Endothelial cell of umbilical vein (primary cell): ENCODE measurements around the gene SFMBT2. TPM values are rescaled to one million over a fixed set of nuclear protein-coding genes. Genes with fewer than 3 reads are reported as not detected.

Source experiments
- BruUV-seq: library from RNA; stranded (reverse); fragments of 400-500 nt; replicated peaks from 2 replicates; lab custom pipeline; 2021; lab: Mats Ljungman, UMichigan
- CTCF ChIA-PET: fragments of 300-600, 350-600 bp; sonication (Branson Sonifier 250); formaldehyde crosslinking; loops from one replicate; lab custom pipeline; 2021; ENCODE audit warnings: antibody characterized with exemption, inconsistent platforms; lab: Charles Lee
- POLR2A ChIA-PET: fragments of 300-600, 350-600 bp; sonication (Branson Sonifier 250); formaldehyde crosslinking; loops from one replicate; lab custom pipeline; 2021; ENCODE audit warnings: antibody characterized with exemption, inconsistent platforms; lab: Charles Lee
- DNase-seq: peaks from one replicate; pipeline ENCODE4 v3.0.0-alpha.2; 2011; ENCODE audit warnings: low read depth, low spot score
- FAIRE-seq: peaks from 2 replicates; lab custom pipeline; 2011; peaks lifted over from hg19 to GRCh38; lab: Jason Lieb, UNC
- H2AFZ ChIP-seq: 2 replicates; pipeline ENCODE4 v1.6.0; 2012; ENCODE audit warnings: low read depth, low read length, control low read depth, inconsistent platforms
- H3K27ac ChIP-seq: 2 replicates; pipeline ENCODE4 v1.5.1; 2011; ENCODE audit warnings: low read depth, mild to moderate bottlenecking, control low read depth, low read length, moderate library complexity; ENCODE audit not compliant: insufficient read depth
- H3K27me3 ChIP-seq, 2 experiments: 2 replicates each; pipeline versions ENCODE4 v1.6.0 to v1.6.1; 2011; ENCODE audit warnings: low read length in 2 of 2, mixed read lengths in 1 of 2; ENCODE audit not compliant: control insufficient read depth in 2 of 2, insufficient read depth in 2 of 2
- H3K36me3 ChIP-seq, 2 experiments: 2 replicates in 1 of 2; 3 replicates in 1 of 2; pipeline ENCODE4 v1.5.1; 2011; ENCODE audit warnings: low read length in 2 of 2, mild to moderate bottlenecking in 1 of 2, moderate library complexity in 1 of 2; ENCODE audit not compliant: control insufficient read depth in 2 of 2, insufficient read depth in 2 of 2; ENCODE audit errors: extremely low read depth in 1 of 2
- H3K4me1 ChIP-seq: 3 replicates; pipeline ENCODE4 v1.5.1; 2011; ENCODE audit warnings: mild to moderate bottlenecking, low read length; ENCODE audit not compliant: control insufficient read depth, insufficient read depth; ENCODE audit errors: extremely low read depth
- H3K4me2 ChIP-seq: 2 replicates; pipeline ENCODE4 v1.6.1; 2011; ENCODE audit warnings: low read length, control low read depth, mixed read lengths; ENCODE audit not compliant: insufficient read depth
- H3K4me3 ChIP-seq, 3 experiments: fragments of 200-600 bp in 1 of 3; sonication (generic), shearing (Covaris generic) in 1 of 3; replicated peaks in 1 of 3; 2 replicates each; pipeline ENCODE4 v1.5.1; 2011 to 2016; ENCODE audit warnings: control low read depth in 3 of 3, low read length in 3 of 3, mild to moderate bottlenecking in 2 of 3, inconsistent platforms in 1 of 3, low read depth in 1 of 3, moderate library complexity in 1 of 3; ENCODE audit not compliant: insufficient read depth in 1 of 3
- H3K79me2 ChIP-seq: 2 replicates; pipeline ENCODE4 v1.6.0; 2012; ENCODE audit warnings: low read length, inconsistent platforms; ENCODE audit not compliant: control insufficient read depth, insufficient read depth
- H3K9ac ChIP-seq: replicated peaks from 2 replicates; pipeline ENCODE3; 2011; ENCODE audit warnings: low read length, control low read depth; ENCODE audit not compliant: insufficient read depth; ENCODE audit errors: extremely low read depth
- H3K9me1 ChIP-seq: replicated peaks from 3 replicates; pipeline ENCODE4 v1.6.0; 2011; ENCODE audit warnings: mild to moderate bottlenecking, low read length; ENCODE audit not compliant: control insufficient read depth, insufficient read depth; ENCODE audit errors: extremely low read depth
- H3K9me3 ChIP-seq: replicated peaks from 2 replicates; pipeline ENCODE4 v1.5.1; 2012; ENCODE audit warnings: low read length, inconsistent platforms; ENCODE audit not compliant: control insufficient read depth, insufficient read depth
- H4K20me1 ChIP-seq: replicated peaks from 2 replicates; pipeline ENCODE3; 2011; ENCODE audit warnings: mild to moderate bottlenecking, low read length; ENCODE audit not compliant: control insufficient read depth, insufficient read depth; ENCODE audit errors: extremely low read depth
- CTCF ChIP-seq, 2 donors: IDR thresholded peaks; 1 replicate in 1 of 2; 2 replicates in 1 of 2; pipeline ENCODE4 v1.5.1; 2011; ENCODE audit warnings: low read length in 2 of 2, mild to moderate bottlenecking in 2 of 2, moderate library complexity in 2 of 2, control low read depth in 1 of 2, inconsistent platforms in 1 of 2, low read depth in 1 of 2; ENCODE audit not compliant: insufficient read depth in 1 of 2; ENCODE audit errors: extremely low read depth in 1 of 2
- EZH2 ChIP-seq: IDR thresholded peaks from 2 replicates; pipeline ENCODE4 v1.6.1; 2012; ENCODE audit warnings: borderline replicate concordance, low read depth, mild to moderate bottlenecking, moderate library complexity, low read length, inconsistent platforms; ENCODE audit not compliant: severe bottlenecking
- FOS ChIP-seq: IDR thresholded peaks from 2 replicates; pipeline ENCODE4 v1.6.1; 2011; ENCODE audit warnings: mild to moderate bottlenecking, low read length, moderate library complexity, borderline replicate concordance; ENCODE audit not compliant: insufficient read depth
- GATA2 ChIP-seq: IDR thresholded peaks from 2 replicates; pipeline ENCODE4 v1.7.0; 2011; ENCODE audit warnings: low read depth, mild to moderate bottlenecking, moderate library complexity, mixed read lengths, low read length; ENCODE audit not compliant: insufficient read length, insufficient read depth
- MYC ChIP-seq: IDR thresholded peaks from one replicate; pipeline ENCODE4 v1.6.1; 2011; ENCODE audit warnings: mild to moderate bottlenecking, low read depth, low read length
- POLR2A ChIP-seq: IDR thresholded peaks from 2 replicates; pipeline ENCODE4 v1.6.1; 2012; ENCODE audit warnings: low read depth, mild to moderate bottlenecking, control low read depth, low read length
- POLR2AphosphoS5 ChIP-seq: IDR thresholded peaks from 2 replicates; pipeline ENCODE4 v1.6.1; 2012; ENCODE audit warnings: low read depth, mild to moderate bottlenecking, control low read depth, low read length, moderate library complexity; ENCODE audit not compliant: insufficient read depth
- dilution Hi-C: fragments of 300-500 bp; cut with MboI; formaldehyde crosslinking; loops from one replicate; pipeline ENCODE4 v1.15.0; 2019; ENCODE audit warnings: low sequenced_read_pairs; ENCODE audit not compliant: extremely low pct_ligation_motif_present
- intact Hi-C: fragments of 100-400 bp; cut with micrococcal nuclease; formaldehyde crosslinking; loops from one replicate; pipeline ENCODE4 v1.10.0; 2022
- polyA plus RNA-seq, 4 experiments: library from polyadenylated mRNA; depleted of rRNA in 3 of 4; stranded (reverse) in 3 of 4; unstranded in 1 of 4; fragments of >200 nt; gene quantifications; 2 replicates each; pipeline versions ENCODE4 v1.2.1 to v1.2.3, GENCODE V29; 2011 to 2012; ENCODE audit warnings: missing spikeins in 1 of 4
- total RNA-seq: library from RNA; stranded (reverse); gene quantifications from 2 replicates; pipeline ENCODE4 v1.2.3, GENCODE V29; 2021
- TF ChIP-seq, protein P1 (sequence below): IDR thresholded peaks from 2 replicates; pipeline ENCODE4 v1.6.1; 2011; ENCODE audit not compliant: insufficient read depth, insufficient read length

Gene SFMBT2
- total and polyA plus RNA-seq, 2 donors (not counting 3 experiments of a cell fraction or from before 2014, with no cell fraction given), result 0.14 to 0.64 TPM

GRCh38 chr10:7327885-7328284 is 82.9 kb downstream of the SFMBT2 start:
- no peak for TF ChIP-seq FOS
- TF ChIP-seq CTCF (IDR thresholded peaks at IDR 0.05; ENCODE audit: extremely low read depth in 1 of 2, insufficient read depth in 1 of 2, low read depth in 1 of 2, low read length in 2 of 2), result no peak
- TF ChIP-seq, protein P1, sequence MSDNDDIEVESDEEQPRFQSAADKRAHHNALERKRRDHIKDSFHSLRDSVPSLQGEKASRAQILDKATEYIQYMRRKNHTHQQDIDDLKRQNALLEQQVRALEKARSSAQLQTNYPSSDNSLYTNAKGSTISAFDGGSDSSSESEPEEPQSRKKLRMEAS, result no peak
- no peak for TF ChIP-seq GATA2
- no peak for TF ChIP-seq MYC
- no peak for TF ChIP-seq POLR2A
- TF ChIP-seq POLR2AphosphoS5, result no peak
- TF ChIP-seq EZH2, result no peak
- Histone ChIP-seq H3K4me2 (no peak overlapping the region), H2AFZ (no peak overlapping the region), H4K20me1 (no peaks in the 10 kb centered on the region), H3K9ac (no peak overlapping the region), H3K4me1 (no peaks in the 10 kb centered on the region), H3K27ac (no peak overlapping the region), H3K79me2 (no peaks in the 10 kb centered on the region), H3K4me3 (no peak overlapping the region), H3K9me1 (no peaks in the 10 kb centered on the region), H3K9me3 (no peaks in the 10 kb centered on the region), H3K36me3 (no peaks in the 10 kb centered on the region), H3K27me3 (no peaks in the 10 kb centered on the region)
- no TSS peak for BruUV-seq
- ChIA-PET POLR2A (no interaction called here), CTCF (no interaction called here)
- FAIRE-seq, result no peak
- DNase-seq, result no peak
- intact Hi-C loops, result no loop called here
- dilution Hi-C loops, result no loop called here
